ENCODE results near the gene G6PD.

G6PD gene

DNA sequence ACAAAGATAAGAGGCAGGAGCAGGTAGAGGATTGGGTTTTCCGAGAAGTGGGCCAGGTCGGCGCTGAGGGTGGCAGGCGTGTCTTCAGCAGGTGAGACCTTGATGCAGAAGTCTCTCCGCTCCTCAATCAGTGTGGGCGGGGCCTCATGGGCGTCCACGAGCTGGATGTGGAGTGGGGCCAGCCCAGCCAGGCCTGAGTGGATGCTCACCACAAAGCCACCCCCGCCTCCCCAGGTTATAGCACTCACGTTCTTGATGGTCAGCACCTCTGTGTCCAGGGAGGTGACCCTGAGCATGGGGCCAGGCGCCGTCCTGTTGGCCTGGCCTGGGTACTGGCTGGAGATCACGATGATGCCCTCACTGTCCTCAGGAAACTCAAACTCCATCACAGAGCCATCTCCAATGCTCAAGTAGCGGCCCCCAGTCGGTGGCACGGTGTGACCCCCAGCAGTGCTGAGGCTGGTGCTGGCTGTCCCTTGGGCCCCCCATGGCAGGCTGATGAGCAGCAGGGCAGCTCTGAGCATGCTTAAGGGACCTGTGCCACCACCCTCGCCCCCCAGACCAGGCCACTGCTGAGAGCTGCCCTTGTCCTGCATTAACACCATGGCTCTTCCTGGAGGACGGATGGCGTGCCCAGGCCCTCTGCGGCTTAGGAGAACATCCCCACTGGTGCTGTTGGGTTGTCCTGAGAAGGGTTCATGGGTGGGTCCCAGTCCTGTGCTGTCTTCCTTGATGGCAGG is 58.1 kb downstream of the G6PD start:
- DNase-seq (ENCODE audit: low read depth in 2 of 3, low spot score in 2 of 3) = no peak

DNA sequence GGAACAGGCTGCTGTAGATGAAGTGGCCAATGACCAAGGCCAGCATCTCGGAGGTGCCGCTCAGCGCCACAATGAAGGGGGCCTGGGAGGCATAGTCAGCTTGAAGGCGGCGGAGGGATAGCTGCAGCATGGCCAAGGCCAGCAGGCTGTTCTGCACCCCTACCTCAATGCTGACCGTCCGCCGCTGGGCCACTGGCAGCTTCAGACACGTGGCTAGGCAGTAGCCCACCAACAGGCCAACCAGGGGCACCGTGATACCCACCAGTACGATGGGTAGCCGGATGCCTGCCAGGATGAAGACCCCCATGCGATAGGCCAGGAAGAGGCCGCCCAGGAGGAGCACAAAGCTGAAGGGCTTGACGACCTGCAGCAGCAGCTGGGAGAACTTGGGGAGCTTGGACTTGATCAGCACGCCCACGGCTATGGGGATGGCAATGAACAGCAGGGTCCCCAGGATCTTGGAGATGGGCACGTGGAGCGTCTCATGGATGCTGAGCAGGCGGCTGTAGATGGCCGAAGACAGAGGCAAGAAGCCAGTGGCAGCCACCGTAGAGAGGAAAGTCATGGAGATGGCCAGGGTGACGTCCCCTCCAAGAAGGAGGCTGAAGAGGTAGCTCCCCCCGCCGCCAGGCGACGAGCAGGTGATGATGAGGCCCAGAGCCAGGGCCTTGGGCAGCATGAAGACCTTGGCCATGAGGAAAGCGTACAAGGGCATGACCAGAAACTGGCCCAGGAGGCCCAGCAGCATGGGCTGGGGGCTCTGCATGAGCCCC is 58.9 kb downstream of the G6PD start:
- DNase-seq (ENCODE audit: low read depth in 2 of 3, low spot score in 2 of 3) = no peak

DNA sequence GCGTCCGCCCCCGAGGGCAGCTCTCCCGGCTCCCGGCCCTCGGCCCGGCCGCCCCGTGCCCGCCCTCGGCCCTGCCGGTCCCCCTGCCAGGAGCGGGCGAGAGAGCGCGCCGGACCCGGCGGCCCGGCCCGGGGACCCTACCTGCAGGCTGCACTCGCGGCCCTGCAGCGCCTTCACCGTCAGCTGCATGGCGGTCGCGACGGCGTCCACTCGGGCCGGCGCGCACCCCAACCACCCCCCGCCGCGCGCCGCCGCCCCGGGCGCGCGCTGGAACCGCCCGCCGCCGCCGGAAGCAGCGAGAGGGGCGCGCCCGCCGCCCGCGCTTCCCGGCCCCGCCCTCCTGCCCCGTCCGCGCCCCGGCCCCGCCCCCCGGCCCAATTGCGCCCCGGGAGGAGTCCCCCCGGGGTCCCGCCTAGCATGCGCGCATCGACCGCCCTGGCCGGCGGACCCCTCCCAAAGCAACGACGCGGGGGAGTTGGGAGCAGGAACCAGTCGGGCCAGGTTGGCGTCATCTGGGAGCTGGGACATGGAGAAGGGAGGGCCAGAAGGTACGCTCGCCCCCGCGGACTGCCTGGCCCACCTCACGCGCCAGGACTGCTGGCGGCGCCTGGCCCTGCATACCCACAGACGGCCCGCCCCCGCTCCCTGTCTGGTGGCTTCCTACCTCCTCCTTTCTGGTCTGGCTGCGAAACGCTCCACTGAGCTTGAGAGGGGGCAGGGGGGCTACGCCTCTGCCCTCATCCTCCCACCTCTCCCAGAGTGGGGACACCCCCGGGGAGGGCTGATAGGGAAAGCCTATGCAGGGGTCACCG is 60.0 kb downstream of the G6PD start, which contains the start of gene UBL4A:
Gene UBL4A (minus strand): TSS at position 220 of the 812 bp plus-strand sequence. CDS start 31 bp downstream, at position 189.
- DNase-seq (ENCODE audit: low read depth in 2 of 3, low spot score in 2 of 3) = peak in 2 of 3 experiments; percentile 28 to 45

DNA sequence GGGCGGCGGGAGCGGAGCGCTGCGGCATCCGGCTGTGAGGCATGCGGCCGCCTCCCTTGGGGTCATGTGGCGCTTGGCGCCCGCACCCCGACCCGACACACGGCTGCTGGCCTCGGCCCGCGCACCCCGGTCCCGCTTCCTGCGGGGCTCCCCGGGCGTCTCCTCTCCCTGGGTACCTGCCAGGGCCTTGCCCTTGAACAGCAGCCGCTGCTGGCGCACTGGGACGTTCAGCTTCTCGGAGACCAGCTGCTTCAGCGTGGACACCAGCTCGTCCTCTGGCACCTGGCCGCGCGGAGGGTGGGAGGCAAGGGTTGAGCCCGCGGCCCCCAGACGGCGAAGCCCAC is 60.6 kb downstream of the G6PD start:
- no peak for DNase-seq (ENCODE audit: low read depth in 2 of 3, low spot score in 2 of 3)

DNA sequence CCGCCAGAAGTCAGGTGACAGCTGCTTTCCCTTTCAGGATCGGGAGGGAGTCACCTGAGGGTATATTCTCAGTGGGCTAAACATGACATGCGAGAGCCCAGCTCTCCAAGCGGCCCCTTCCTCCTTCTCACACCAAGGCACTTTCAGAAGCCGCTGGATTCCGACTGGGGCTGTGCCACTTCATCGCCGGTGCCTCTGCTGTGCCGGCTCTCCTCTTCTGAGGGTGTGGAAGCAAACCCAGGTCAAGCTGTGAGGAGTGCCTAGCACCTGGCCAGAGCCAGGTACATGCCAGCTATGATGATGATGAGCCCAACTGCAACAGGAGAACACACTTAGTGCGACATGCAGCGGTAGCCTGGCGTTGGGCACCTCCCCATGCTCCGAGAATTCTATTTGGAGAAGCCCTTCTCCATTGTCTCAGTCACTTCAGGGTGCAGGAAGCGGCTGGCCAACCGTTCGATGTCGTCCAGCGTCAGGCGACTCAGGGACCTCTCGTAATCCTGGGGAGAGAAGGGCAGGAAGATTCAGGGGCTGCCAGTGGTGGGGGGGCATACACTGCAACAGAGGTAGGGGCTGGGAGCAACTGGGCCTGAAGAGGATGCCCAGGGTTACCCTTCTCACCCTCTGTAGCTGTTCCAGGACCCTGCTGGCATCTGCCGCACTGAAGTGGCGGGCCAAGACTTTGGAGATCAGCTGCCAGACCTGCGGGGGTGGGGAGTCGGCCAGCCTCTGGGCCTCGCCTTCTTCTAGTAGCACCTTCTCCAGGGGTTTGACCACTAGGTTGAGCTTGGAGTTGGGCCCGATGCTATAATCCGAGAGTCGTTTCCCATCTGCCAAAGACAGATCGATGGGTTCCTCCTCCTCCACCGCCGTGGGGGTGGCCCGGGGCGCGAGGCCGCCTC is 61.2 kb downstream of the G6PD start:
- DNase-seq (ENCODE audit: low read depth in 2 of 3, low spot score in 2 of 3) = no peak

DNA sequence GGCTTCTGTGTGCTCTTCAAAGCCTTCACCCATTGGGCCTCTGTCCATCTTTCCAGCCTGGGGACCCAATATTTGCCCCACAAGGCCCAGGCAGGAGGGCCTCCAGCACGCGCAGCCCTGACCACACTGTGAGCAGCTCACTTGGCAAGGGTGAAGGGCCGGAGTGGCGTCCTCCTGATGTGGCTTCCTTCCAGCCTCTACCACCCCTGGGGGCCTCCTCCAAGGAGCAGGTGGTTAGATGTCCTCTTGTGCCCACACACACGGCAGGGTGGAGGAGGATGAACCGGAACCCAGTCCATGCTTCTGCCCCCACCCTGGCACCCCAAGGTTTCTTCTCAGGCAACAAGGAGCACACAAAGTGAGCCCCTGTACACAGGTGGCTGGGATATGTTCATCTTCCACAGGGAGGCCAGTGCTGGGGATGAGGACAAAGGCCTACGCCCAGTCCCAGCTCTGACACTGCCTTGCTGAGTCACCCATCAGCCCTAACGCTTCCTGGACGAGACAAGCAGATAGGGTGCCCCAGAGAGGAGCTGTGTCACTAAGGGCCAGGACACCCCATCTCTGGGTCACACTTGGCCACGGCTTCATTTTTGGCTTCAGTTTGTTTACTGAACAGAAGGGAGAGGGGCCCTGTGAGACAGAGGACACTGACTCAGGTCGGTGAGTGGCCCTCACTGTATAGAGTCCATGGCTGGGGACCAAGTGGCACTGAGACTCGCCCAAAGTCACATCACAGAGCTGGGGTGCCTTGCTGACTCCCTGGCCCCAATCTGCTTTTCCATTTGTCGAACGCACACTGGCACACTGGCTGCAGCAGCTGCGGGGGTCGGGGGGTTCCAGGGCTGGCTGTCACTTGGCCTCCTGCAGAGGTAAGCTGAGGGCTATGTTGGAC is 62.1 kb downstream of the G6PD start:
- no peak for DNase-seq (ENCODE audit: low read depth in 2 of 3, low spot score in 2 of 3)

DNA sequence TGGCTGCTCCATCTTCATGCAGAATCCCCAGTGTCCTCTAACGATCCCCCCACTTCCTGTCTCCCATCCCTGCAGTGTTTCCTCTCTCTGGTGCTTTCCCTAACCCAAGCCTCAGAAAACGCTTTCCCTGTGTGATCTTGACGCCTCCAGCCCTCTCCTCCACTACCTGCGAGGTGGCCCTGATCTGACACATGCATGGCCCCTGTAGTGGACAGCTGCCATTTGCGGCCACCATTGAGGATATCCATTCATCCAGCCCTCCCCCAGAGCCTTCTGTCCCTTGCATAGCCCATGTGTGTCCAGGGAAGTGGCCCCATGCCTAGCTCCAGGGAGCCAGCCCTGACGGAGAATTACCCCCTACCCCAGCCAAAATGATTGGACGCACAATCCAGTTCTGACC is 63.3 kb downstream of the G6PD start:
- DNase-seq (ENCODE audit: low read depth in 2 of 3, low spot score in 2 of 3) = no peak

DNA sequence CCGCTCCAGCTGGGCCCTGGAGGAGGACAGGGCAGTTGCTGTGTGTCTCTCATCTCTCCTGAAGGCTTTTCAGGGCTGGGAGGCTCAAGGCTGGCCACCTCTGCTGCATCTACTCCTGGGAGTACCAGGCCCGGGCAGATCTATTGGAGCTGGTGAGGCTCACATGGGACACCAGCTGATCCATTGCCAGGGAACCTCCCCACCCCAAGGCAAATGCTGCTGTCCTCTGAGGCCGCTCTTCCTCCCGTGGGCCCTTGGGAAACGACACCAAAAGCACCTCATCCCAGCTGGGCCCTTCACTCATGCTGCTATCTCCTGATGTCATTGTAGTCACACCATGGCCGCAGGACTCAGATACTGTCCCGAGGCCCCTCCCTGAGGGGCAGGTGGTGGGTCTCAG is 63.9 kb downstream of the G6PD start:
- DNase-seq (ENCODE audit: low read depth in 2 of 3, low spot score in 2 of 3) = no peak

DNA sequence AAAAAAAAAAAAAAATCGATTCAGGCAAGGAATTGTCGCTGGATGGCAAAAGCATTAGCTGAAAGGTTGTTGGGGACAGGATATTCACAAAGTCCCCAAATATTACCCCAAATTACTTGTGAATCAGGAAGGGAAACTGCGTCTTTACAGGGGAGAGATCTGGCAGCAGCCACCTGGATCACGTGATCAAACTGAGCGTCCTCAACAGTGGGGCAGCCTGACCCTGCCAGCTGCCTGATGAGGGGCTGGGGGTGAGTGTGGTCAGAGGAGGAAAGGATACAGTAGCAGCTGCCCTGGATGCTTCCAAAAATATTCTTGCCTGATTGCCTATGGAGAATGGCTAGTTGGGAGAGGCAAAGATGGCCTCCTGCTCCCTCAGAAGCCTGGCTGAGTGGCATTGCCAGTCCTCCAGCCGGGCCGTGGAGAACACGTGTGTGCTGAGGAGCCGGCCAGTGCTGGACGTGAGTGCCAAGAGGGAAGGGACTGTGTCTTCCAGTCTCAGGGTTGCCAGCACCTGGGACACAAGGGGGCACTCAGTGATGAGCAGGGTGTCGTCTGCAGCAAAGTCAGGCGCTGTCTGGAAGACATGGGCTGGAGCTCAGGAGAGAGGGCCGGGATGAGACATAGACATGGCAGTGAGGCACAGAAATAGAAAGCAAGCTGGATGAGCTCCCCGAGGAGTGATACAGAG is 64.6 kb downstream of the G6PD start:
- DNase-seq (ENCODE audit: low read depth in 2 of 3, low spot score in 2 of 3) = no peak
